CD4-positive, CD25-positive, alpha-beta regulatory T cell (primary cell): ENCODE results near the gene NME4. TPM values are rescaled to one million over a fixed set of nuclear protein-coding genes. Genes with fewer than 3 reads are reported as not detected.

Source experiments
- ATAC-seq, 2 donors: fragments of 150-1000 bp; cut with Tn5 transposase; one replicate each; pipeline ENCODE4 v1.10.0; 2021; ENCODE audit warnings: low read depth in 2 of 2, moderate number of reproducible peaks in 2 of 2, moderate library complexity in 1 of 2
- DNase-seq, 3 donors: peaks; one replicate each; pipeline versions ENCODE4 v3.0.0 to v3.0.0-alpha.2; 2012 to 2022; ENCODE audit warnings: mixed read lengths in 1 of 3
- H3K27ac ChIP-seq: one replicate; pipeline ENCODE4 v1.7.0; 2013; ENCODE audit warnings: mild to moderate bottlenecking, low read length; ENCODE audit not compliant: insufficient read depth, poor library complexity, severe bottlenecking
- H3K27me3 ChIP-seq: one replicate; pipeline ENCODE4 v1.7.0; 2013; ENCODE audit warnings: low read length; ENCODE audit not compliant: control insufficient read depth, insufficient read depth
- H3K36me3 ChIP-seq: one replicate; pipeline ENCODE4 v1.7.0; 2013; ENCODE audit warnings: mild to moderate bottlenecking, low read length, moderate library complexity; ENCODE audit not compliant: control insufficient read depth, insufficient read depth
- H3K4me1 ChIP-seq: 2 replicates; pipeline ENCODE4 v1.7.0; 2013; ENCODE audit warnings: mild to moderate bottlenecking, low read length; ENCODE audit not compliant: insufficient read depth, control insufficient read depth, poor library complexity, severe bottlenecking
- H3K4me3 ChIP-seq: one replicate; pipeline ENCODE4 v1.7.0; 2013; ENCODE audit warnings: low read depth, mild to moderate bottlenecking, low read length, moderate library complexity
- H3K9me3 ChIP-seq, 2 experiments: 1 replicate in 1 of 2; 2 replicates in 1 of 2; pipeline ENCODE4 v1.7.0; 2013; ENCODE audit warnings: low read length in 2 of 2, mild to moderate bottlenecking in 1 of 2, moderate library complexity in 1 of 2; ENCODE audit not compliant: control insufficient read depth in 2 of 2
- H3K27ac Mint-ChIP-seq, 3 donors: one replicate each; pipeline ENCODE4 v1.8.0; 2020 to 2022; ENCODE audit warnings: mild to moderate bottlenecking in 3 of 3, mixed read lengths in 3 of 3, moderate library complexity in 2 of 3
- H3K27me3 Mint-ChIP-seq: one replicate; pipeline ENCODE4 v1.8.0; 2022; ENCODE audit warnings: mild to moderate bottlenecking, mixed read lengths
- H3K36me3 Mint-ChIP-seq: one replicate; pipeline ENCODE4 v1.8.0; 2020; ENCODE audit warnings: mixed read lengths
- H3K4me1 Mint-ChIP-seq, 4 donors: one replicate each; pipeline ENCODE4 v1.8.0; 2020 to 2022; ENCODE audit warnings: mixed read lengths in 4 of 4, mild to moderate bottlenecking in 1 of 4
- H3K4me3 Mint-ChIP-seq, 4 donors: one replicate each; pipeline ENCODE4 v1.8.0; 2020 to 2022; ENCODE audit warnings: mild to moderate bottlenecking in 4 of 4, mixed read lengths in 4 of 4, moderate library complexity in 3 of 4
- H3K9me3 Mint-ChIP-seq, 7 donors: one replicate each; pipeline ENCODE4 v1.8.0; 2020 to 2022; ENCODE audit warnings: mixed read lengths in 7 of 7, mild to moderate bottlenecking in 3 of 7, moderate library complexity in 2 of 7
- polyA plus RNA-seq, 4 donors: library from polyadenylated mRNA; unstranded; fragments of 300-500 nt; fragmentation: Illumina TruSeq; gene quantifications; one replicate each; pipeline ENCODE4 v1.2.3, GENCODE V29; 2021
- total RNA-seq: library from RNA; stranded (reverse); gene quantifications from one replicate; pipeline ENCODE4 v1.2.3, GENCODE V29; 2022

NME4 gene
- total and polyA plus RNA-seq, 5 donors from 2014 or later, result 6.7 to 29.8 (median 16.7) TPM

DNA sequence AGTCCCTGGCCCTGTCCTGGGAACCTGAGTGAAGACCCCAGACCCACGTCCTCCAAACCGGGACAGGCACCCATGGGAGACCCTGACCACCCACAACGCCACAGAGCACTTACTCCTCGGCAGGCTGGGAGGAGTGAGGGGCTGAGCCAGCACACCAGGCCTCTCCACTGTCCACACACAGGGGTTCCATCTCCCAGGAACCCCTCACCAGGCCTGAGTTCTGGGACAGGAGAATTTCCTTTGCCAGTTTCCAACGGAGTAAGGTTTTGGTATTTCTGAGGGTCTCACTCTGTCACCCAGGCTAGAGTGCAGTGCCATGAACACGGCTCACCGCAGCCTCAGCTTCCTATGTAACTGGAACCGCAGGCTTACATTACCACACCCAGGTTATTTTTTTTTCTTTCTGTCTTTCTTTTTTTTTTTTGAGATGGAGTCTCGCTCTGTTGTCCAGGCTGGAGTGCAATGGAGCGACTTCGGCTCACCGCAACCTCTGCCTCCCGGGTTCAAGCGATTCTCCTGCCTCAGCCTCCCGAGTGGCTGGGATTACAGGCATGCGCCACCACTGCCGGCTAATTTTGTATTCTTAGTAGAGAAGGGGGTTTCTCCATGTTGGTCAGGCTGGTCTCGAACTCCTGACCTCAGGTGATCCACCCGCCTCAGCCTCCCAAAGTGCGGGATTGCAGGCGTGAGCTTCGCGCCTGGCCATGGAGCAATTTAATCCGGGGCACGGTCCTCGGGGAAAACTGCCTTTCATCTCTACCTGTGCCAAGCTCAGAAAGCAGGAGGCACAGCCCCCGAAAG is 16.8 kb upstream of the NME4 start:
- peak overlapping the region; percentile 43 to 77 (median 55) for H3K27ac Mint-ChIP-seq
- peak overlapping the region; percentile 84 to 93 (median 88) for H3K4me3 Mint-ChIP-seq
- no peak for ATAC-seq

DNA sequence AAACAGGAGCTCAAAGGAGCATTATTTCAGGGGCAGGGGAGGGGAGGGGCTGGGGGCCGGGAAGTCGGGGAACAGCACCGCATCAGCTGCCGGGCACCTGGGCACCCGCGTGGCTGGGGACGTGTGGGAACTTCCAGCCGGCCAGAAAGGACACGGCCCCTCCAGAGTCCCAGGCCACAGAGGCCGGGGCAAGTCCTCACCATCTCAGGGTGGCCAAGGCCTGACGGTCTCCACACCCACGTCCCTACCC is 16.3 kb upstream of the NME4 start:
- Mint-ChIP-seq H3K4me3 (peak overlapping the region; percentile 84 to 93 (median 88)), H3K4me1 (peaks cover 5 to 28% (median 5%) of the 10 kb centered on the region in 4 donors), H3K9me3 (no peaks in the 10 kb centered on the region), H3K27ac (peak overlapping the region; percentile 43 to 77 (median 55)), H3K36me3 (no peaks in the 10 kb centered on the region), H3K27me3 (no peaks in the 10 kb centered on the region)
- H3K27me3 ChIP-seq, result no peaks in the 10 kb centered on the region
- H3K4me3 ChIP-seq, result no peak overlapping the region
- no peak for ATAC-seq
- DNase-seq, result no peak
- no peak overlapping the region for H3K27ac ChIP-seq
- peaks cover 38% of the 10 kb centered on the region for H3K4me1 ChIP-seq
- H3K36me3 ChIP-seq, result peaks cover 5% of the 10 kb centered on the region
- no peaks in the 10 kb centered on the region for H3K9me3 ChIP-seq

More for the DNA sequence above, 16.8 kb upstream of the NME4 start:
- H3K9me3 ChIP-seq, result no peaks in the 10 kb centered on the region
- no peak for DNase-seq
- Mint-ChIP-seq H3K4me1 (peaks cover 5 to 28% (median 5%) of the 10 kb centered on the region in 4 donors), H3K27me3 (no peaks in the 10 kb centered on the region), H3K9me3 (no peaks in the 10 kb centered on the region), H3K36me3 (no peaks in the 10 kb centered on the region)
- H3K36me3 ChIP-seq, result peaks cover 5% of the 10 kb centered on the region
- peak overlapping the region; percentile 51 for H3K4me3 ChIP-seq
- peaks cover 38% of the 10 kb centered on the region for H3K4me1 ChIP-seq
- H3K27ac ChIP-seq, result peak overlapping the region; percentile 41
- no peaks in the 10 kb centered on the region for H3K27me3 ChIP-seq

DNA sequence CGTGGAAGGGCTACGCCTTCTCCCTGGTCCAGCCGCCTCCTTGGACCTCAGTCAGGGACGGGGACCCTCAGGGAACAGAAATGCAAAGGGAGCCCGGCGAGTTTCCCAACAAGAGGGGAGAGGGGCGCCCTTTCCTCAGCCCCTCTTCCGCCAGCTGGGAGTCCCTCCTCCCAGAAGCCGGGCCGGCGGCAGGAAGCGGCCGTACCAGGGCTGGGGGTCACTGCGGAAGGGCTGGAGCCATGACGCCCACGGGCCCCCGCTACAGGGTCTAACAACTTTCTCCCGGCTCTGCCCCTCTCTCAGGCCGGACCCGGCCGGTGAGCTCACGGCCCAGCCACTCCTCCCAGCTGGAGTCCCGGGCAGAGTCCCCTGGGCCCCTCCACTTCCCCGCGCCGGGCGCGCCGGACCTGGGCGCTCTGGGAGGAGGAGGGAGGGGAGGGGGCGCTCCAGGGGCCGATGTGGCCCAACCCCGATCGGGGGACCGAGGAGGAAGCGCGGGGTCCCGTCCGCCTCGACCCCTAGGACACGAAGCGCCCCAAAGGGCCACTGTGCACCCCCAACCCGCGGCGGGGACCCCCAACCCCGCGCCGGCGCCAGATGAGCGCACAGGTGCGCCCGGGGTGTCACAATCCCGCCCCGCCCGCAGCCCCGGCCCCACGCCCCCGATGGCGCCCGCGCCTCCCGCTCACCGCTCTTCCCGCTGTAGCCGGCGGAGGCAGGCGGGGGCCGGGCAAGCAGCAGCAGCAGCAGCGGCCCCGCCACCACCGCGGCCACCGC is 15.8 kb upstream of the NME4 start:
- no peaks in the 10 kb centered on the region for H3K27me3 Mint-ChIP-seq
- peak in 1 of 3 donors; percentile 31 for DNase-seq
- no peaks in the 10 kb centered on the region for H3K9me3 ChIP-seq
- H3K27ac ChIP-seq, result peak overlapping the region; percentile 60
- H3K4me1 ChIP-seq, result peaks cover 38% of the 10 kb centered on the region
- H3K27ac Mint-ChIP-seq, result peak overlapping the region in 1 of 3 donors; percentile 77
- H3K27me3 ChIP-seq, result no peaks in the 10 kb centered on the region
- no peak overlapping the region for H3K4me3 ChIP-seq
- H3K9me3 Mint-ChIP-seq, result no peaks in the 10 kb centered on the region
- peaks cover 5% of the 10 kb centered on the region for H3K36me3 ChIP-seq
- ATAC-seq, result peak; percentile 3 to 23
- H3K4me1 Mint-ChIP-seq, result peaks cover 5 to 28% (median 5%) of the 10 kb centered on the region in 4 donors
- no peaks in the 10 kb centered on the region for H3K36me3 Mint-ChIP-seq
- peak overlapping the region in 3 of 4 donors; percentile 75 to 84 (median 80) for H3K4me3 Mint-ChIP-seq

DNA sequence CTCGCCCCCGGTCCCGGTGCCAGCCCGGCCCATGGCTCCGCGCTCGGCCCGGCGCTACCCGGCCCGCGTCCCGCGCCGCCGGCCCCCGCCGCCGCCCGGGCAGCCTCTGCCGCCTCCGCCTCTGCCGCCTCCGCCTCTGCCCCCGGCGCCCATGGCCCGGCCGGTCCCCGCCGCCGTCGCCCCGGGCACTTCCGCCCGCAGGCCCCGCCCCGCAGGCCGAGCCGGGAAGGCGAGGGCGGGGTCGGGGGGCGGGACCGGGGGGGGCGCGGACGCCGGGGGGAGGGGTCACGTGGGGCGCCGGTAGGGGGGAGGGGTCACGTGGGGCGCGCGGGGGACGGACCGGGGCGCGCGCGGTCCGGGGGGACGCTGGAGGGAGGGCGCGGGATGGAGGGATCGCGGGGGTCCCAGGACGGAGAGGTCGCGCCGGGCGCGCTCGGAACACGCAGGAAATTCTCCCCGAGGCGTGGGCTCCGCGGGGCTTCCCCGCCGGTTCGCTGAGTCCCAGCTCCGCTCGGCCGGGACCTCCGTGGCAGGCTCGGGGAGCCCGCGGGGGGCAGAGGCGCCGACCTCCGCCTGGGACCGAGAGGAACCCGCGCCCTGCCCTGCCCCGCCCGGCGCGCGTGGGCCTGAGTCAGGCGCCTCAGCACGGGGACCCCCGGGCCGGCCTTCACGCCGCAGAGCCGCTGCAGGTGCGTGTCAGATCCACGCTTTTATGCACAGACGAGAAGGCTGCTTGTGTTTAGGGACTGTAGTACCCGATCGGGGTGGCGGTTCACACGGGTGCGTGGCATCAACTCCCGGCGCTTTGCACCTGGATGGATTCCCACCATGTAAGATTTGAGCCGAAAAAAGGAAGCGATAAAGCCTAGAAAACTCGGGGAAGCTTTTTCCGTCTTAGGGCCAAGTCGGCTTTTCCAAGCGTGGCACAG is 14.9 kb upstream of the NME4 start, which contains the start of gene PGAP6:
TSS of gene PGAP6 (minus strand) at position 190 of the 929 bp plus-strand sequence. CDS start at position 33, 157 bp downstream.
- Mint-ChIP-seq H3K4me1 (peaks cover 5 to 28% (median 5%) of the 10 kb centered on the region in 4 donors), H3K9me3 (no peaks in the 10 kb centered on the region), H3K27me3 (no peaks in the 10 kb centered on the region), H3K4me3 (peak within 1 kb of the TSS; percentile 91 to 97 (median 95)), H3K27ac (peak within 1 kb of the TSS; percentile 77 to 93 (median 87)), H3K36me3 (no peaks in the 10 kb centered on the region)
- Histone ChIP-seq H3K4me1 (peaks cover 38% of the 10 kb centered on the region), H3K36me3 (no peaks in the 10 kb centered on the region), H3K4me3 (peak within 1 kb of the TSS; percentile 67), H3K27me3 (no peaks in the 10 kb centered on the region), H3K9me3 (no peaks in the 10 kb centered on the region), H3K27ac (peak within 1 kb of the TSS; percentile 60)
- DNase-seq (peak; percentile 55 to 73 (median 63)), ATAC-seq (peak; percentile 65 to 67)

DNA sequence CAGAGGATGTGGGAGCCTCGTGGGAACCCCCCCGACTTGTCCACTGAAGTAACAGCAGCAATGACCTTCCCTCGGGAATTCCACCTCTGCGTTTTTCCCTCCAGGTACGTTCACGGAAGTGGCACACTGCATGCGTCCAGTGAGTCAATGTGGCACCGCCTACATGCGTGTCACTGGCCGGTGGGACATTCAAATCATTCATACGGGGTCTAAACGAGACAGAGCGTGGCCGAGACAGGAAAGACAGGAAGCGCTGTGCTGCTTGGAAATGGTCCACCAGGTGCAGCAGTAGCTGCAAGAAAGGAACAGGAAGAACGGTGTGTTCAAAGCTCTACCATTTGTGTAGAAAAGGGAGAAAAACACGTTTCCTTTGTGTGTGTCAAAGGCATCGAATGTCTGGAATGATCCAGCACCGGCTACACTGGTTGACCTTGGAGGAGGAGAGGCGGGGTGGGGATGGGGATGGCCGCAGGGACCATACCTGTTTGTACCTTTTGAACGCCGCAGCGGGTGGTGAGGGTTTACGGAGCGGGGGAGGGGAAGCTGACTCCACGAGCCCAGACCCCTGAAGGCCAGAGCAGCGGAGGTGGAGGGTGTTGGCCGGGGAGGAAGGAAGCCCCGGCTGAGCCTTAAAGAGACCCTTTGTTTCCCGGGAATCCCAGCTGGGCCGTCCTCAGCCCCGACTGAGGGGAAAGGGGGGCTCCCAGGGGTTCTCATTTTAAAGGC is 13.5 kb upstream of the NME4 start:
- Histone ChIP-seq H3K27me3 (no peaks in the 10 kb centered on the region), H3K4me1 (peaks cover 38% of the 10 kb centered on the region), H3K9me3 (no peaks in the 10 kb centered on the region), H3K4me3 (peak overlapping the region; percentile 67), H3K27ac (no peak overlapping the region), H3K36me3 (no peaks in the 10 kb centered on the region)
- H3K27ac Mint-ChIP-seq, result peak overlapping the region; percentile 74 to 95 (median 84)
- H3K4me1 Mint-ChIP-seq, result peaks cover 5 to 28% (median 5%) of the 10 kb centered on the region in 4 donors
- no peaks in the 10 kb centered on the region for H3K9me3 Mint-ChIP-seq
- peak overlapping the region; percentile 91 to 97 (median 95) for H3K4me3 Mint-ChIP-seq
- no peaks in the 10 kb centered on the region for H3K27me3 Mint-ChIP-seq
- ATAC-seq (peak in 1 of 2 donors; percentile 26), DNase-seq (peak; percentile 28 to 42 (median 33))
- no peaks in the 10 kb centered on the region for H3K36me3 Mint-ChIP-seq

DNA sequence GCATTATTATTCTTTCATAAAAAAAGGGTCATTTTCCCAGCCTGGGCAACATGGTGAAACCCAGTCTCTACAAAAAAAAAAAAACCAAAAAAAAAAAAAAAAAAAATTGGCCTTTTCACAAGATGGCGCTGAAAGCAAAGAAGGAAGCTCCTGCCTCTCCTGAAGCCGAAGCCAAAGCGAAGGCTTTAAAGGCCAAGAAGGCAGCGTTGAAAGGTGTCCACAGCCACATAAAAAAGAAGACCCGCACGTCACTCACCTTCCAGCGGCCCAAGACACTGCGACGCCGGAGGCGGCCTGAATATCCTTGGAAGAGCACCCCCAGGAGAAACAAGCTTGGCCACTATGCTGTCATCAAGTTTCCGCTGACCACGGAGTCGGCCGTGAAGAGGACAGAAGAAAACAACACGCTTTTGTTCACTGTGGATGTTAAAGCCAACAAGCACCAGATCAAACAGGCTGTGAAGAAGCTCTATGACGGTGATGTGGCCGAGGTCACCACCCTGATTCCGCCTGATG is 10.3 kb upstream of the NME4 start:
- no peak for ATAC-seq
- no peaks in the 10 kb centered on the region for H3K36me3 Mint-ChIP-seq
- H3K4me3 ChIP-seq, result no peak overlapping the region
- no peak overlapping the region for H3K27ac Mint-ChIP-seq
- no peaks in the 10 kb centered on the region for H3K36me3 ChIP-seq
- no peaks in the 10 kb centered on the region for H3K9me3 ChIP-seq
- no peaks in the 10 kb centered on the region for H3K9me3 Mint-ChIP-seq
- H3K27me3 ChIP-seq, result no peaks in the 10 kb centered on the region
- peak overlapping the region in 1 of 4 donors; percentile 33 for H3K4me3 Mint-ChIP-seq
- H3K27me3 Mint-ChIP-seq, result peaks cover 5% of the 10 kb centered on the region
- H3K4me1 Mint-ChIP-seq, result peaks cover 5 to 19% (median 9%) of the 10 kb centered on the region in 4 donors
- no peak overlapping the region for H3K27ac ChIP-seq
- peaks cover 19% of the 10 kb centered on the region for H3K4me1 ChIP-seq
- no peak for DNase-seq
